Inflammatory macrophage treated with lipopolysaccharide for 1 hour (primary cell): ENCODE measurements around the gene FBXO45.
"Not testable (repeated sequence)": the region's sequence is repeated elsewhere in the genome, so short reads cannot be mapped to it uniquely, and the experiment has no call there.

Experiments
- DNase-seq, 2 donors: peaks; one replicate each; pipeline ENCODE4 v3.0.0-alpha.2; 2020 to 2022

Gene FBXO45

GRCh38 chr3:196558476-196558875, 10.0 kb upstream of the FBXO45 start:
- no peak for DNase-seq

GRCh38 chr3:196559826-196560225, 8.6 kb upstream of the FBXO45 start:
- DNase-seq = no peak

- no peak for DNase-seq
These were observed 4.7 kb upstream of the FBXO45 start for GRCh38 chr3:196563721-196564225.

GRCh38 chr3:196569003-196569516, 600 bp downstream of the FBXO45 start:
- no peak for DNase-seq

- DNase-seq = not testable (repeated sequence)
These were observed 1.9 kb downstream of the FBXO45 start for GRCh38 chr3:196570332-196570731.

GRCh38 chr3:196572389-196572788, 3.9 kb downstream of the FBXO45 start:
- no peak for DNase-seq

GRCh38 chr3:196585044-196585757, 16.7 kb downstream of the FBXO45 start:
- no peak for DNase-seq

- DNase-seq = no peak
These were observed 21.8 kb downstream of the FBXO45 start for GRCh38 chr3:196590279-196590678.

- no peak for DNase-seq
These were observed 27.9 kb downstream of the FBXO45 start for GRCh38 chr3:196596355-196596754.

- DNase-seq = peak in 1 of 2 donors; percentile 37
These were observed 29.7 kb downstream of the FBXO45 start for GRCh38 chr3:196597971-196598733.

- no peak for DNase-seq
These were observed 31.3 kb downstream of the FBXO45 start for GRCh38 chr3:196599734-196600128.

GRCh38 chr3:196600359-196600758, 31.9 kb downstream of the FBXO45 start:
- DNase-seq = no peak

GRCh38 chr3:196602673-196603072, 34.2 kb downstream of the FBXO45 start:
- no peak for DNase-seq

- no peak for DNase-seq
These were observed 35.2 kb downstream of the FBXO45 start for GRCh38 chr3:196603683-196604082.

- no peak for DNase-seq
These were observed 36.1 kb downstream of the FBXO45 start for GRCh38 chr3:196604548-196604947.

- DNase-seq = no peak
These were observed 40.2 kb downstream of the FBXO45 start for GRCh38 chr3:196608693-196609092.

GRCh38 chr3:196609343-196609775, 40.9 kb downstream of the FBXO45 start:
- peak; percentile 79 to 98 for DNase-seq

GRCh38 chr3:196609805-196610515, 41.5 kb downstream of the FBXO45 start:
- DNase-seq = peak in 1 of 2 donors; percentile 35

GRCh38 chr3:196611761-196612483, 43.5 kb downstream of the FBXO45 start:
- no peak for DNase-seq

- DNase-seq = not testable (repeated sequence)
These were observed 46.8 kb downstream of the FBXO45 start for GRCh38 chr3:196615234-196615633.

- DNase-seq = peak in 1 of 2 donors; percentile 48
These were observed 48.8 kb downstream of the FBXO45 start for GRCh38 chr3:196617256-196617655.

- DNase-seq = no peak
These were observed 50.8 kb downstream of the FBXO45 start for GRCh38 chr3:196619223-196619622.
